PC-9 (cell line): ENCODE measurements around the gene ARHGAP18.

Source experiments
- EZH2 ChIP-seq: fragments of 200-600 bp; sonication (generic); IDR thresholded peaks from 2 replicates; pipeline ENCODE4 v1.8.0; 2017; ENCODE audit warnings: antibody characterized with exemption, low read depth
- TF ChIP-seq, protein P1 (sequence below): fragments of 200-600 bp; sonication (generic); conservative IDR thresholded peaks from 2 replicates; pipeline ENCODE4 v1.6.1; 2017; ENCODE audit warnings: mixed run types, antibody characterized with exemption, mild to moderate bottlenecking, moderate library complexity

DNA sequence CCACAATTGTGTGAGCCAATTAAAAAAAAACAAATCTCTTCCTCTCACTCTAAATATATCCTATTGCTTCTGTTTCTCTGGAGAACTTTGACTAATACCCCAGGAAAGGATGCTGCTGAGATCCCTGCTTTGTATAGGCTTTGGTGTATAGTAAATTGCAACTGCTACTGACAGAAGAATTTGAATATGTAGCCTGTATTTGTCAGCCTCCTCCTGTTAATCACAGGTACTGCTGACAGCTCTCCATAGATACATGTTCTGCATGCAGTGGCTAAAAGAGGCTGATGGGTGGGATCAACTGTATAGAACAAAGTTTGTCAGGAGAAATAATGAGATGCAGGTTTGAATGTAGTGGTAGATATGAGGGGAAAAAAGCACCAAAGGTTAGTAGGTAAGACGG, 95.0 kb downstream of the ARHGAP18 start:
- no peak for TF ChIP-seq EZH2
- TF ChIP-seq, protein P1, sequence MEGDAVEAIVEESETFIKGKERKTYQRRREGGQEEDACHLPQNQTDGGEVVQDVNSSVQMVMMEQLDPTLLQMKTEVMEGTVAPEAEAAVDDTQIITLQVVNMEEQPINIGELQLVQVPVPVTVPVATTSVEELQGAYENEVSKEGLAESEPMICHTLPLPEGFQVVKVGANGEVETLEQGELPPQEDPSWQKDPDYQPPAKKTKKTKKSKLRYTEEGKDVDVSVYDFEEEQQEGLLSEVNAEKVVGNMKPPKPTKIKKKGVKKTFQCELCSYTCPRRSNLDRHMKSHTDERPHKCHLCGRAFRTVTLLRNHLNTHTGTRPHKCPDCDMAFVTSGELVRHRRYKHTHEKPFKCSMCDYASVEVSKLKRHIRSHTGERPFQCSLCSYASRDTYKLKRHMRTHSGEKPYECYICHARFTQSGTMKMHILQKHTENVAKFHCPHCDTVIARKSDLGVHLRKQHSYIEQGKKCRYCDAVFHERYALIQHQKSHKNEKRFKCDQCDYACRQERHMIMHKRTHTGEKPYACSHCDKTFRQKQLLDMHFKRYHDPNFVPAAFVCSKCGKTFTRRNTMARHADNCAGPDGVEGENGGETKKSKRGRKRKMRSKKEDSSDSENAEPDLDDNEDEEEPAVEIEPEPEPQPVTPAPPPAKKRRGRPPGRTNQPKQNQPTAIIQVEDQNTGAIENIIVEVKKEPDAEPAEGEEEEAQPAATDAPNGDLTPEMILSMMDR, result no peak
